ENCODE measurements around the gene USP31.
"Not testable (repeated sequence)": the region's sequence is repeated elsewhere in the genome, so short reads cannot be mapped to it uniquely, and the experiment has no call there.

Gene USP31

DNA sequence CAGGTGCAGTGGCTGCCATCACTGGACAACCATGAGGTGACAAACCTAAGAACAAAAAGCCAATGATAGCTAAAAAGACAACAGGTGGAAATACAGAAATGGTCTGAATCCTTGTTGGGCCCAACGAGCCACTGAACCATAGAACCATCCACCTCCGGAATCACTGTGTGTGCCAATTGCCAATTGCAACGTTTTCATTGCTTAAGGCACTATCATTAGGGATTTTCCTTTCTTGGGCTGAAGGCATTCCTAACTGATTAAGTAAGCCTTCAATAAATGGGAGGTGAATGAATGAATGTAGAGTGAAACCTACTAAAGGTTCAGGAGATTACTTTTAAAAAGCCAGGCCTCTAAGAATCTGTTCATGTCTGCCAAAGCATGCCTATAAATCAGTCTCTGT, 3.6 kb downstream of the USP31 start:
- no peak overlapping the region for H3K4me3 ChIP-seq (ENCODE audit: low read depth, low read length)
- no peak for DNase-seq (ENCODE audit: low read depth)
- TF ChIP-seq, protein P1, sequence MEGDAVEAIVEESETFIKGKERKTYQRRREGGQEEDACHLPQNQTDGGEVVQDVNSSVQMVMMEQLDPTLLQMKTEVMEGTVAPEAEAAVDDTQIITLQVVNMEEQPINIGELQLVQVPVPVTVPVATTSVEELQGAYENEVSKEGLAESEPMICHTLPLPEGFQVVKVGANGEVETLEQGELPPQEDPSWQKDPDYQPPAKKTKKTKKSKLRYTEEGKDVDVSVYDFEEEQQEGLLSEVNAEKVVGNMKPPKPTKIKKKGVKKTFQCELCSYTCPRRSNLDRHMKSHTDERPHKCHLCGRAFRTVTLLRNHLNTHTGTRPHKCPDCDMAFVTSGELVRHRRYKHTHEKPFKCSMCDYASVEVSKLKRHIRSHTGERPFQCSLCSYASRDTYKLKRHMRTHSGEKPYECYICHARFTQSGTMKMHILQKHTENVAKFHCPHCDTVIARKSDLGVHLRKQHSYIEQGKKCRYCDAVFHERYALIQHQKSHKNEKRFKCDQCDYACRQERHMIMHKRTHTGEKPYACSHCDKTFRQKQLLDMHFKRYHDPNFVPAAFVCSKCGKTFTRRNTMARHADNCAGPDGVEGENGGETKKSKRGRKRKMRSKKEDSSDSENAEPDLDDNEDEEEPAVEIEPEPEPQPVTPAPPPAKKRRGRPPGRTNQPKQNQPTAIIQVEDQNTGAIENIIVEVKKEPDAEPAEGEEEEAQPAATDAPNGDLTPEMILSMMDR (IDR thresholded peaks at IDR 0.05; ENCODE audit: control insufficient read depth, extremely low read depth, insufficient read depth): no peak

DNA sequence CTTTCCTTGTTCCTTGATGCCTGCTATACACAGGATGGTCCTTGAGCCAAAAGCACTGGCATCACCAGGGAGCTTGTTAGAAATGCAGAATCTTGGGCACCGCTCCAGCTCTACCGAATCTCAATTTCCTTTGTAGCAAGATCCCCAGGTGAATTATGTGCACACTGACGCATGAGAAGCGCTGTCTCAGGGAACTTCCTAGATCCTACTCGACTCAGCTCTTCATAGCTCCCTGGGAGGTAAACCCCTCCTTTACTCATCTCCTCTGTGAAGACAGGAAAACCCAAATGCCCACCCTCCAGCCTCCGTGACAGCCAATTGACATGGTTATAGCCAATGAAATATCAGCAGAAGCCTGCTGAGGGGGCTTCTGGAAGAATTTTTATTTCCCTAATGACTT, 4.1 kb downstream of the USP31 start:
- no peak for DNase-seq (ENCODE audit: low read depth)
- H3K4me3 ChIP-seq (ENCODE audit: low read depth, low read length): no peak overlapping the region
- TF ChIP-seq, protein P1 (IDR thresholded peaks at IDR 0.05; ENCODE audit: control insufficient read depth, extremely low read depth, insufficient read depth): no peak

DNA sequence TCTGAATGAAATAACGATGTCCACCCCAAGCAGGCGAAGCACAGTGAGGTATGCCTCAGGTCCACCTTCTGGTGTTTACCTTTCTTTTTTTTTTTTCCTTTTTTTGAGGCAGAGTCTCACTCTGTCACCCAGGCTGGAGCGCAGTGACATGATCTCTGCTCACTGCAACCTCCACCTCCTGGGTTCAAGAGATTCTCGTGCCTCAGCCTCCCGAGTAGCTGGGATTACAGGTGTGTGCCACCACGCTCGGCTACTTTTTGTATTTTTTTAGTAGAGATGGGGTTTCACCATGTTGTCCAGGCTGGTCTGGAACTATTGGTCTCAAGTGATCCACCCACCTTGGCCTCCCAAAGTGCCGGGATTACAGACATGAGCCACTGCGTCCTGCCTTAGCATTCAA, 4.9 kb downstream of the USP31 start:
- H3K4me3 ChIP-seq (ENCODE audit: low read depth, low read length); DNase-seq (ENCODE audit: low read depth): not testable (repeated sequence)

DNA sequence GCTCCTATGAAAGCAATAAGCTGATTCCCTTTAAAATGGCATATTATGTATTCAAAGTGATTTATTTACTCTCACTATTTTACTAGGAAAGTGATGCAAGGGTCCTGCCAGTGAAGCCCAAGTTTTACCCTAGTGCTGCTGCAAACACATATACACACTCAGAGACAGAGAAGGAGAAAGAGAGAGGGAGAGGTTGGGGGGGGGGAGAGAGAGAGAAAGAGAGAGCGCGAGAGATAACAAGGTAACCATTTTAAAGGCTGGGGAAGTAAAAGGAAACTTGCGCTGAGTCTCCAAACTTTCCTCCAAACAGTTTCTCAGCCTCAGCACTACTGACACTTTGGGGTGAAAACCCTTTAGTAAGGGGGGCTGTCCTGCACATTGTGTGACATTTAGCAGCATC, 5.9 kb downstream of the USP31 start:
- no peak overlapping the region for H3K4me3 ChIP-seq (ENCODE audit: low read depth, low read length)
- TF ChIP-seq, protein P1 (IDR thresholded peaks at IDR 0.05; ENCODE audit: control insufficient read depth, extremely low read depth, insufficient read depth): no peak
- DNase-seq (ENCODE audit: low read depth): no peak

DNA sequence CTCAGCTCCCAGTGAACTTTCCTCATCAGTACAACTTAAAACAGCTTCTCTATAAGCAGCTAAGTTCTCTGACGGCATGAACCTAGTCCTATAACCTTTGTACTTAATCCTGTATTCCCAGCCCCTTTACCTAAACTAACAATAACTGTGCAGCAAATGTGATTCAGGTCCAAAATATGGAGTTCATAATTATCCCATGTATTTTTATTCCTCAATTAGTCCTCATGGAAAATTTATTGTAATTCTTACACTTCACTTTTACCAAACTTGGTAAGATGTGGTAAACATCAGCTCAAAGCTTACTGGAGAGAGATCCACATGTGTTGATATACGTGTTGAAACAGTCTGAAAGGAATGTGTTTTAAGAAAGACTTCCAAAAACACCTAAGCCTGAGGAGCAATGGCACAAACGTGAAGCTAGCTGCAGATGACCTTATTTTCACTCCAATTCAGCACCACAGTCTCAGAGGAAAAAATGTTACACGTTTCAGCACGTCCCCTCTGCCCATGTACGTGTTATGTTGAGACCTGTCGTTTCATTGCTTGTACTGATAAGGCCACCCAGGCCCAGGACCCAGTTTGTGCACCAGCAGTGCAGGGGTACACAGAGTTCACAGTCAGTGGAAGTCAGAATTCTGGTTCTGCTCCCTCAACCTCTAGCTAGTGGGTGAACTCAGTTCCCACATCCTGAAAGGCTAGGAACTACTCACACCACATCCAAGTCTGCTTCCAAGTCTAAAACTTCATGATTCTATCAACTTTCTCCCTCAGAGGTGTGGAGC, 7.1 kb downstream of the USP31 start:
- no peak for DNase-seq (ENCODE audit: low read depth)
- TF ChIP-seq, protein P1 (IDR thresholded peaks at IDR 0.05; ENCODE audit: control insufficient read depth, extremely low read depth, insufficient read depth): no peak
- H3K4me3 ChIP-seq (ENCODE audit: low read depth, low read length): no peak overlapping the region

DNA sequence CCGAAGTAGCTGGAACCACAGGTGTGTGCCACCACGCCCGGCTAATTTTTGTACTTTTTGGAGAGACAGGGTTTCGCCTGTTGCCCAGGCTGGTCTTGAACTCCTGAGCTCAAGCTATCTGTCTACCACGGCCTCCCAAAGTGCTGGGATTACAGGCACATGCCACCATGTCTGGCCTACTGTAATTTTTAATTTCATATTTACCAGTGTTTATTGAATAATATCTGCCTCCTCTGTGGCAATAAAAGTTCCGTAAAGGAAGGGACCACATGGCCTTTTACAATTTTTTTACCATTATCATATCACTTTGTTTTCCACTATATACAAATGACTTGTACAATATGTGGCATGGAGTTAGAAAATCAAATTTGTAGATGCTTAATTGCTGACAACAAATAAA, 7.8 kb downstream of the USP31 start:
- H3K4me3 ChIP-seq (ENCODE audit: low read depth, low read length): no peak overlapping the region
- TF ChIP-seq, protein P1 (IDR thresholded peaks at IDR 0.05; ENCODE audit: control insufficient read depth, extremely low read depth, insufficient read depth): no peak
- DNase-seq (ENCODE audit: low read depth): no peak

DNA sequence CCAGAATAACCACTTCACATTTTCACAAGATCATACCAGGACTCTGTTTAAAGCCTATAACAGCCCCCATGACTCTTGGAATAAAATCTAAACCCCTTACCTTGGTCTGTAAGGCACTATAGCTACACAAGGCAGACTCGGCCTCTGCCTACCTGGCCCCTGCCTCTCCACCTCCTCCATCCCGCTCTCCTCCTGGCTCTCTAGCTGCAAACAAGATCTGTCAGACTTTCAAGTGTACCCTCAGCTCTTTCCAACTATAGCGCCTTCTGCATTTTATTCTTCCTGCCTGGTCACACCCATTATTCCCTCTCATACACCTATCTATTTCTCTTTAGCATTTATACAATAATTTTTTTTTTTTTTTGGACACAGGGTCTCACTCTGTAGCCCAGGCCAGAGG, 8.2 kb downstream of the USP31 start:
- H3K4me3 ChIP-seq (ENCODE audit: low read depth, low read length): no peak overlapping the region
- TF ChIP-seq, protein P1 (IDR thresholded peaks at IDR 0.05; ENCODE audit: control insufficient read depth, extremely low read depth, insufficient read depth): no peak
- no peak for DNase-seq (ENCODE audit: low read depth)
